CD4-positive, alpha-beta T cell treated with Interleukin-17A for 1 hour (primary cell): ENCODE results near the gene SKA1.

Experiments
- DNase-seq: peaks from one replicate; pipeline ENCODE4 v3.0.0-alpha.2; 2020

Gene SKA1

GRCh38 chr18:50374753-50375391 is at the start of gene SKA1:
Gene SKA1 (plus strand): TSS chr18:50375046. CDS start chr18:50375831, 785 bp downstream.
- peak; percentile 94 for DNase-seq

DNA sequence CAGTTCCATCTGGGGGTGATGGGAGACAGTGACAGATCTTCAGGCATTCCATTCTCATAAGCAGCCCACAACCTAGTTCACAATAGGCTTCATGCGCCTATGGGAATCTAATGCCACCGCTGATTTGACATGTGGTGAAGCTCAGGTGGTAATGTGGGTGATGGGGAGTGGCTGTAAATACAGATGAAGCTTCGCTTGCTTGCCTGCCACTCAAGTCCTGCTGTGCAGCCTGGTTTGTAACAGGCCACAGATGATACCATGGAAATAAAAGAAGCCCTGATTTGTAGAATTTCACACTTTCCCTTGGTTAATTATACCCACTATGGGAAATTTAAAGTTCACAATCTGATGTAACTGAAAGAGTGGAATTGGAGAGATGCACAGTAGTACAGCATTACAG is 46.9 kb upstream of the SKA1 start:
- no peak for DNase-seq

GRCh38 chr18:50330176-50330575 is 44.7 kb upstream of the SKA1 start:
- DNase-seq = no peak

GRCh38 chr18:50331691-50332090 is 43.2 kb upstream of the SKA1 start:
- no peak for DNase-seq

GRCh38 chr18:50334546-50335152 is 40.2 kb upstream of the SKA1 start:
- no peak for DNase-seq

DNA sequence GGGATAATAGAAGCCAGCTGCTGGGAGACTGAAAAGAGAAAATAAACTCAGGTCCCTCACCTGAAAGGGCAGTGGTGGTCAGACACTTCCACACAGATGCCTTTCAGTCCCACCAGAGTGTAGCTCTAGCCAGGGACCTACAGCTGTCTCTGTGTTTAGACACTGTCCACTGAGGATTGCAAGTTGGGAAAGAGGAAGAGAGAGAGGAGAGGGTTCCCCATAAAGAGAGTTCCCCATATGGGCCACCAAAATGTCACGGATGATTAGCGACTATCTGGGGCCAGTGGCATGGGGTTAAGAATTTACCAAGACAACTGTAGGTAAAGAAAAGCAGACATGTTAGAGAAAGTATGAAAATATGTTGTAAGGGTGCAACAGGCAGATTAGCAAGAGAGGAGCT is 36.7 kb upstream of the SKA1 start:
- no peak for DNase-seq

GRCh38 chr18:50338715-50339114 is 36.1 kb upstream of the SKA1 start:
- no peak for DNase-seq

GRCh38 chr18:50340078-50340477 is 34.8 kb upstream of the SKA1 start:
- DNase-seq = no peak

DNA sequence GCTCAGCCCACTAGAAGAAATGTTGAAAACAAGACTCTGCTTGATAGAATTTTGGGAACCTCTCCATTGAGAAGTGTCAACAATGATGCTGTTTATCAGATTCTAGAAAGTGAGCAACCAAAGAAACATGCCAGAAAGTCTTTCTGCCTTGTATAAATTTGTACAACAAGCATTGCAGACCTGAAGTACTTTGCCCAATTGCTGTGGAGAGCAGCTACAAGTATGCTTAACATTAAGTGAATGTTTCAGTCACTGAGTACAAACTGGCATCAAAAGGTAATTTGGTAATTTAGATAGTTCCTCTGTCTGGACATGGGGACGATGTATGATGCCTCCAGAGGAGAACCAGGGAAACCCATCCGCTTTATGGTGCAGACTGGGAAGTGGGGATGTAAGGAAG is 33.4 kb upstream of the SKA1 start:
- DNase-seq = no peak

DNA sequence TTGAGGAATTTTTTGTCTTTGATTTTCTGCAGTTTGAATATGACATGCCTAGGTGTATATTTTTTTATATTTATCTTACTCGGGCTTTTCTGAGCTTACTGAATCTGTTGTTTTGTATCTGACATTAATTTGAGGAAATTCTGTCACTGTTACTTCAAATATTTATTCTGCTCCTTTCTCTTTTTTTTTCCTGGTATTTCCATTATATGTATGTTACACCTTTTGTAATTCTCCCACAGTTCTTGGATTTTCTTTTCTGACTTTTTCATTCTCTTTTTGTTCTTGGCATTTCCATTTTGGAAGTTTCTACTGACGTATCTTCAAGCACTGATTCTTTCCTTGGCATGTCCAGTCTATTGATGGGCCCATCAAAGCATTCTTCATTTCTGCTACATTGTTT is 24.1 kb upstream of the SKA1 start:
- no peak for DNase-seq

DNA sequence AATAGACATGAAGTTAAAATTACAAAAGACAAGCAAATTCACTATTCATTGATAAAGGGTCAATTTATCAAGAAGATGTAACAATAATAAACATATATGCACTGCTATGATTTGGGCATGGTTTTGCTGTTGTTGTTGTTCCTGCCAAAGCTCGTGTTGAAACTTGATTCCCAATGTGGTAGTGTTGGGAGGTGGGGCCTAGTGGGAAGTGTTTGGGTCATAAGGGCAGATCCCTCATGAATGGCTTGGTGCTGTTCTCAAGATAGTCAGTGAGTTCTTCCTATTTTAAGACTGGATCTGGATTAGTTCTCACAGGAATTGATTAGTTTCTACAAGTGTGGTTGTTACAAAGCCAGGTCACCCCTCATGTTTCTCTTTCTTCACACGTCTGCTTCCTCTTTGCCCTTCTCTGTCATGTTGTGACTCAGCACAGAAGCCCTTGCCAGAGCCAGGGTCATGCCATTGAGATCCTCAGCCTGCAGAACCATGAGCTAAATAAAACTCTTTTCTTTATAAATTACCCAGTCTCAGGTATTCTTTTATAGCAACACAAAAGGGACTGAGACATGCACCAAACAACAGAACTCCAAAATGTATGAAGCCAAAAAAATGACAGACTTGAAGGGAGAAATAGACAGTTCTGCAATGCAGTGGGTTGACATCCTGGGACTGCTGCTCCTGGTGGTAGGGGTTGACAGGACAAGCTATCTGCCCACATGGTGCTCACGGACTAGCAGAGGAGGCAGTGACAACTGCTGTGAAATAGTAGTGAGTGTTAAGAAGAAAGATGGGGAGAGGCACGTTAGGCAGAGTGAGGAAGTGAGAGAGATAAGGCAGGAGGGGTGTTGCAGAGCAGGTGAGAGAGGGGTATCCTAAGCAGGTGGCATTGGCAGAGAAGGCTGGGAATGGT is 18.6 kb upstream of the SKA1 start:
- no peak for DNase-seq

- no peak for DNase-seq
Observed at GRCh38 chr18:50358844-50359243, 16.0 kb upstream of the SKA1 start.

- DNase-seq = no peak
Observed at GRCh38 chr18:50359806-50360205, 15.0 kb upstream of the SKA1 start.

- no peak for DNase-seq
Observed at GRCh38 chr18:50360611-50361010, 14.2 kb upstream of the SKA1 start.

GRCh38 chr18:50369672-50370071 is 5.2 kb upstream of the SKA1 start:
- no peak for DNase-seq

GRCh38 chr18:50372743-50373142 is 2.1 kb upstream of the SKA1 start:
- DNase-seq = no peak

GRCh38 chr18:50373561-50374219 is 1.2 kb upstream of the SKA1 start:
- DNase-seq = no peak

- no peak for DNase-seq
Observed at GRCh38 chr18:50374220-50374752, 560 bp upstream of the SKA1 start.

- DNase-seq = no peak
Observed at GRCh38 chr18:50377061-50377798, 2.4 kb downstream of the SKA1 start.

GRCh38 chr18:50388988-50389387 is 14.1 kb downstream of the SKA1 start:
- DNase-seq = no peak

GRCh38 chr18:50393802-50394201 is 19.0 kb downstream of the SKA1 start:
- DNase-seq = no peak

GRCh38 chr18:50395093-50395492 is 20.2 kb downstream of the SKA1 start:
- no peak for DNase-seq
